ENCODE data around the gene CASTOR1.

- TF ChIP-seq CTCF (conservative IDR thresholded peaks at IDR 0.05; ENCODE audit: low read length) (no peak), EZH2phosphoT487 (IDR thresholded peaks at IDR 0.05; ENCODE audit: borderline replicate concordance) (no peak)
Measured at GRCh38 chr22:30326255-30326705, 37.0 kb upstream of the CASTOR1 start.

Measured in Loucy (cell line).